Right forelimb (tissue), 1 donor: ENCODE data around the gene POMZP3.
"Not testable (repeated sequence)": the region's sequence is repeated elsewhere in the genome, so short reads cannot be mapped to it uniquely, and the experiment has no call there.

Experiments
- DNase-seq: peaks from one replicate; pipeline ENCODE4 v3.0.0-alpha.2; 2018

POMZP3 gene

DNA sequence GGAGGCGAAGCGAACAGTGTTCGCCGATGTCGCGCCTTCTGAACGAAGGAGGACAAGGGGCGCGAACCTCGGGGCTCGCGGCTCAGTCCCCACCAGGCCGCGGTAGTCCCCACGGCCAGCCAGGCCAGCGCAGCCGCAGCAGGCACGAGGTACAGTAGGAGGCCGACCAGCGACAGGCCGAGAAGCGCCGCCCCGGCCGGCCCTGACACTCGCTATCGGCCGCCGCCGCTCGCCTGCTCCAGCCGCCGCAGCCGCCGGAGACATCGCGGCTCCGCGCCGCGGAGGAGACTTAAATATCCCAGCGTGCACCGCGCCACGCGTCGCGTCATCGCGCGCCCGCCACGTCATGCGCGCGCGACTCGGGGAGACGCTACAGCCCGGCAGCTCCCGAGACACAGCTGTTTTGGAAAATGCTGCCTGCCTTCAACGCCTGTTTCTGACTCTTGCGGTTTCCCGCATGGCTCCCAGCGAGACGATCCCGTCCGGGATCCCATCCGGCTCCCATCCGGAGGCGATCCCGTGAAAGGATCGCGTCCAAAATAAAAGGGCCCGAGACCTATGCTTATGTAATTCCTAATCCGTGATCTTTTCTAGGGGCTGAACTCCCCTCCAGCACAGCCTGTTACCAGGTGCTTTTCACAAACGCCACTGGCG is at the start of gene POMZP3:
Gene POMZP3, minus strand, starts transcription at position 291 of the 654 bp plus-strand sequence. CDS start 1,215 bp downstream, outside the sequence.
- peak; percentile 74 for DNase-seq

DNA sequence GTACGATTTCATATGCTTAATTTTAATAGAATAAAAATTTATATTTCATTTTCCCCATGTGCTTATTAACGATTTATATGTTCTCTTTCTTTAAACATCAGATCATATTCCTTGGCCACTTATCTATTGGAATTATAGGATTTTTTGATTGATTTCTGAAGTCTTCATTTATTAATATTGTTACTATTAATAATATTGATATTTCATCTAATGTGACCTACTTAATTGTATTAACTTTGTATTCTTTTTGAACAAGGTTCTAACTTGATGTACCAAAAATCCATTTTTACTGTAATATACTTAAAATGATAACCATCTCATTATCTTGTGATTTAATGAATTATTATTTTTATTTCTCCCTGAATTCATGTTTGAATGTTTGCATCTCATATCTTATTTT is 48.7 kb upstream of the POMZP3 start:
- DNase-seq: not testable (repeated sequence)

DNA sequence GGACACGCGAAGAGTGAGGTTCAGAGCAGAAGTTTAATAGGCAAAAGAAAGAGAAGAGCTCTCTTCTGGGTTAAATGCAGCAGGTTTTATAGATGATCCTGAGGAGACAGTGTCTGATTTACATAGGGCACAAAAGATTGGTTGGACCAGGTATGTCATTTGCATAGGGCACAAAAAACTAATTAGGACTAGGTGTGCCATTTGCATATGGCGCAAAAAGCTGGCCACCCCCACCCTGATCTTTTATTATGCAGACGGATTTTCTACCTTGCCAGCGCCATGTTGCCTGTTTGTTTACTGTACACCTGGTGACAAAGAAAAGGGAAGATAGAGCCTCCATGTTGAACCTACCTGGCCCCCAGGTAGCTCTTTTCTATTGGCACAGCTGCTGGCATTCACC is 46.3 kb upstream of the POMZP3 start:
- DNase-seq: not testable (repeated sequence)

DNA sequence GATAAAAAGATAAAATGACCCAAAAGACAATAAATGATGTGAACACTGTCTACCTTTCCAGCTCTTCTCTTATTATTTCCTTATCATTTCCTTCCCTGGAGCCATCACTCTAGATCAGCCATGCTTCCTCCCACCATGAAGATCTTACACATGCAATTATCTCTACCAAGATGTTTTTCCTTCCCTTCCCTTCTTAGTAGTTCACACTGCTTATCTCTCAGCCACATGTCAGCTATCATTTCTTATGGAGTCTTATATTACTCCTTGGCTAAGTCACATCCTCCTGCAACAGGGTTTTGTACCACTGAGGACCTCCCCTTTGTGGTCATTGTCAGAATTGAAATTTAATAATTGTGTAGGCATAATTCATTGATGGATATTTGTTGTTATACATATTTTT is 32.1 kb upstream of the POMZP3 start:
- not testable (repeated sequence) for DNase-seq

DNA sequence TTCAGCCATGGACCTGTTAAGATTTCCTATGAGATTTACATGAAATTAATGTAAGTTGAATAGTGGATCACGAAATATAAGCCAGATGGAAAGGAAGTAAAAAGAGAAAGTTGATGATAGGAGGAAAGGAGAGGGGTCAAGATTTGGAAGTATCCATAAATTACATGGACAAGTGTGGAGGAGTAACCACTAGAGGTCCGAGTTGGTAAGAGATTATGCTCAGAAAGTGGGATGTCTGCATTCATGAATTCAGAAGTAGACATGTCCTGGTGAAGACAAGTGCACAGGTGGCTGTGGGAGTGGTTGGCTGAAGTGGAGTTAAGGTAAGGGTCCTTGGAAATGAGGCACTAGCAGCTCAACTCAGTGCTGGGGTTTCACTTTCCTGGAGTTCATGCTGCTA is 29.3 kb upstream of the POMZP3 start:
- not testable (repeated sequence) for DNase-seq

DNA sequence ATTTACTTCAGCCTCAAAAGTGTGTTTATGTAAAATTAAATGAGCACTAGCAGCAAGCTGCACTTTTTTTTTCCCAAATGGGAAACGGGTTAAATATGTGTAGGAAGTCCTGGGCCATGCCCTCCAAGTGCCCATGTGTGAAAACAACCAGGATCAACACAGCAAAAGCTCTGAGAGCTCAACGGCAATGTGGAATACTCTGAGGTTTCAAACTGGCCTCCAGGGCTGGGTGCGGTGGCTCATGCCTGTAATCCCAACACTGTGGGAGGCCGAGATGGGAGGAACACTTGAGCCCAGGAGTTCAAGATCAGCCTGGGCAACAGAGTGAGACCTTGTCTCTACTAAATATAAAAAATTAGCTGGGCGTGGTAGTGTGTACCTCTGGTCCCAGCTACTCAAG is 15.5 kb upstream of the POMZP3 start:
- not testable (repeated sequence) for DNase-seq

DNA sequence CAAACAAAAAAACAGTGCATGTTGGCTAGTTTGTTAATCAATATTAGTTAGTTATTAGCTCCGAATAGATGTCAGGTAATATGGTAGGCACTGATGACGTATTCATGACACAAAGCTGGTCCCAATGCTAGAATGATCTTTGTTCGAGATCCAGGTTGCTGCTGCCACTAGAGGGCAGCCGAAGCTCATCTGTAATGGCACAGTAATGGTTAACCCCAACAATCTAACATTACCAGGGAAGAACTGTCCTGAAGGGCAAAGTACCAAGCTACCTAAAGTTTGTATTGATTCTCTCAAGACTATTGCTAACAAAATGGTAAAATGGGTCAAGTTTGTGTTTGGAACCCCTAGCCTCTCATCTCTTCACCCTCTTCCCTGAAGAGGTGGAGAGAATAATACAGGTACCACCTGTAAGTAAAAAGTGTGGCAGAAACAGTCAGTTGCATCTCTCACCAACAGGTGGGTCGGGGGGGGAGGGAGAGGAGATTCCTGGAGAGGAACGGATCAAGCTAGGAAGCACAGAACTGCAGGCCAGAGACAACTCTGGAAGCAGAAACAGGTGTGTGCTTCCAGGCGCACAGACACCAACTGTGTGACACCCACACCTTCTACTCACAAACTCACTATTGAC is 10.1 kb upstream of the POMZP3 start:
- not testable (repeated sequence) for DNase-seq

DNA sequence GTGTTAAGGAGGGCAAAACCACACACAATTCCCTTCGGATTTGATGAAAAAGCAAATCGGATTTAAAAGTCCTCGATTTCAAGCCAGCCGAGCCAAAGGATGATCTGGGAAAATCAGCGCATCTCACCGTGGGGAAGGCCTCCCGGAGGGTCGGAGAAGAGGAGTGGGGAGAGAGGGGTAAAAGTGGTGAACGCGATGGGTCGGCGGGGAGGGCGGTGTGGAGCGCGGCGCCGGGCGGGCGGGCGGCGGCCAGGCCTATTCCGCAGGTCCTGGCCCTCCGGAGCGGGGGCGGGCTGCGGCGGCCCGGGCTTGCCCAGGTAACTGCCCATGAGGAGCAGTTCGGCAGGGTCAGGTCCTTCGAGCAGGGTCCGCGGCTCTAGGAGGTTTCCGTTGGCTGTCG is 498 bp downstream of the POMZP3 start:
- DNase-seq: peak; percentile 50

DNA sequence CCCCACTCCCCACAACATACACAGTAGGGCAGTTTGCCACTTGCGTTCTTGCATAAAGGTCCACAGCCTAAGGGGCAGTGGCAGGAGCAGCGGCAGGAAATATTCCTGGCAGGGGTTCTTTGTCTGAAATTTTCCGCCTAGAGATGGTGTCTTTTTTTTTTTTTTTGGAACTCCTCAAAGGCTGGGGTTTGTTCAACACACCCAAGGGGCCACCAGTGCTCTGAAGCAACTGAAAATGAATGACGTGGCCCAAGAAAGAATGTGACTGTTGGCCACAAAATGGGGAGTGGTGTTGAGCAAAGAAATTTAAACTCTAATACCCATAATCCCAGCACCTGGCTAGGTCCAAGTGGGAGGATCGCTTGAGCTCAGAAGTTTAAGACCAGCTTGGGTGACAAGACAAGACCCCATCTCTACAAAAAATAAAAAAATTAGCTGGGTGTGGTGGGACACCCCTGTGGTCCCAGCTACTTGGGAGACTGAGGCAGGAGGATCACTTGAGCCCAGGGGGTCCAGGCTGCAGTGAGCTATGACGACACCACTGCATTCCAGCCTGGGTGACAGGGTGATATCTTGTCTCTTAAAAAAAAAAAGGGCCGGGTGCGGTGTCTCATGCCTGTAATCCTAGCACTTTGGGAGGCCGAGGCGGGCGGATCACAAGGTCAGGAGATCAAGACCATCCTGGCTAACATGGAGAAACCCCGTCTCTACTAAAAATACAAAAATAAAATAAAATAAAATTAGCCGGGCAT is 7.5 kb downstream of the POMZP3 start:
- DNase-seq: not testable (repeated sequence)

DNA sequence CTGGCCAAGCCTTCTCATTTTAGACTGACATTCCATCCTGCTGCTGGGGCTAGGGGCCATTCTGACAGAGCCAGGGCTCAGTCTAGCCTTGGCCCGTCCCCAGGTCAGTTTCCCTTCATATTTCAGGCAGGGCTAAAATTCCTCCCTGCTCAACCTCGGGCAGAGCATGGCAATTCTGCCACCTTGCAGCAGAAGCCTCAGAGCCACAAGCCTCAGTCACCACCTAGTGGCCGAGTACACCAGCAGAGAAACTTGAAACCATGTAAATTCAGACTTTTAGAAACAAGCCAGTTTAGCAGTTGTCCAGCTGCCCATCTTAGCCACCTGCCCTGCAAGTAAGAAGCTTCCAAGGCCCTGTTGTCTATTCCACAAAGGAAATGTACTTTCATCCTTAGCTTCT is 13.3 kb downstream of the POMZP3 start:
- not testable (repeated sequence) for DNase-seq

DNA sequence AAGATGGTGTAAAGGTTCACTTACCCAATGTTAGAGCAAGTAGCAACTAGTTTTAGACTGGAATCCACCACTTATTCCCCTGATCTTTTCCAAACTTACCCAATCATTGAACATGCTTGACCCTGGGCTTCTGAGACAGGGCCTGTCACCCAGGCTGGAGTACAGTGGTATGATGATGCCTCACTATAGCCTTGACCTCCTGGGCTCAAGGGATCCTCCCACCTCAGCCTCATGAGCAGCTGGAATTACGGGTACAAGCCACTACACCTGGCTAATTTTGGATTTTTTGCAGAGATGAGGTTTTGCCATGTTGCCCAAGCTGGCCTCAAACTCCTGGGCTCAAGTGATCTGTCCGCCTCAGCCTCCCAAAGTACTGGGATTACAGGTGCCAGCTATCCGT is 14.8 kb downstream of the POMZP3 start:
- not testable (repeated sequence) for DNase-seq

DNA sequence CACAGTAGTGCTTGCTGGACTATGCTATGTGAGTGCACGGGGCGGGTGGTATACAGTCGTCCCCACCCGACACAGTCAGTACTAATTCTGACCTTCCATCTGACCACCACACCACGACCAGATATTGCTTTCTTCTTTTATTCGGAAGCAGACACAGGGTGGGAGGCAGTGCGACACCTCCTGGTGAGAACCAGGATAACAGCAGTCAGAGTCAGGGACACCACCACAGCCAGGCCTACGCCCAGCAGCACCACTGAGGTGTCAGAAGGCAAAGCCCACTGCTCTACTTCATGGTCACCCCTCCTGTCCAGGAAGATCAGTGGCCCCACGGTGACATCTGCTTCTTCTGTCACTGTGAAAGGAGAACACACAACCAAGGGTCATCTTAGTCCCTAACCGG is 17.2 kb downstream of the POMZP3 start:
- not testable (repeated sequence) for DNase-seq

DNA sequence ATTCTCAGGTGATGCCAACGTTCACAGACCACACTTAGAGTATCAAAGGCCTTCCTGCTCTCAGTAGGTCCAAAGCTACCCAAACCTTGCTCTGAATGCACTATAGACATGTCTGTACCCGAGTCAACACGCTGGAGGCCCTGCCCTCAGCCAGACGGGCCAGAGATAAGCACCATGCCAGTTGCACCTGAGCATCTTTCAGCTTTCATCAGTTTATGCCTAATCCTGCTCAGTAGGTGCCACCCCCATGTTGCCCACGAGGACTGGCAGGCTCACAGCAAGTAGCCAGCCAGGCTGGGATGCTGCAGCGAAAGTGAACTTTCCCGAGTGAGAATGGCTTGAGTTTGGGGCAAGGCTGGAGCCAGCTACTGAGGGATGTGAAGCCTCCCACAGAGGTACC is 18.6 kb downstream of the POMZP3 start:
- not testable (repeated sequence) for DNase-seq

DNA sequence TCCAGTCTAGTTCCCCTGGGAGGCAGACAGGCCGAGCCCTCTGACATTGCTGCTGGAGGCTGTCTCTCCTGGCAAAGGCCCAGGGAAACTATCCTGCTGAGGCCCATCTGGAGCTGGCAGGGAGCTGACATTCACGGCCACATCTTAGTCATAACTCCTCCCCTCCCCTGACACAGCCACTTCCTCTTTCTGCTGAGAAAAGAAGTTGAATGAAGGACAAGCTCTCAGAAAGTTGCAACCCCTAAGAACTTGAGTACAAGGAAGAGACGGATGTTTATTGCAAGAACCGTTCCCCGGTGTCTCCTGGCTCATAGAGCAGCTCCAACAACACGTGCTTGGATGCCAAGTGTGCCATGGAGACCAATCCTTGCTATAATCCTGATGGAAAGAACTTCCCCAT is 21.1 kb downstream of the POMZP3 start:
- DNase-seq: peak; percentile 59

DNA sequence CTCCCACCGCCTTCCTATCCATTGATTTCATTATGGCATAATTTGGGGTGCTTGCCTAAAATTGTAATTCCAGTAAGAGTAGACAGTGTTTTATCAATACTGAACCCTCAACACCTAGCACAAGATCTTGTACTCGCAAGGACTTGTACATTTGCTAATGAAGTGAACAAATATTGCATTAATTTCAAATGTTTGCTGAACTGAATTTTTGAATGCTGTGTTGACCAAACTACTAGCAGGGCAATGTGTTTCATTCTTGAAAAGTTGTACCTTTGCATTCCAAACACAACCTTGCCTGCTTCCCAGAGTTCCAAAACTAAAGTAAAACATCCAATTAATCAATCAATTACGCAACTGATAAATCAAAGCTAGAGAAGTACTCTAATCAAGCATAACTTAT is 26.4 kb downstream of the POMZP3 start:
- DNase-seq: not testable (repeated sequence)

DNA sequence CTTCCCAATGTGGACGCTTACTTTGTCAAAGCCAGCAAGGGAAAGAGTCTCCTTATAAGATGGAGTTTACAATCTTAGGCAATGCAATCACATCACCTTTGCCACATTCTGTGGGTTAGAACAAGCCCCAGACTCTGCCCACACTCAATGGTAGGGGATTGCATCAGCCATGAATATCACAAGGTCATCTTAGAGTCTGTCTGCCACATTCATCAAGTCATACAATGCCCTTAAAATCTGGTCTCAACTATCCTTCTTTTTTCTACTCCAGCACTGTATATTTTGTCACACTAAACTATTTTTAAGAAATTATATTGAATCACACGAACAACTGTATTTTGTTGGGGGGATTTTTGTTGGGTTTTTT is 27.0 kb downstream of the POMZP3 start:
- DNase-seq: not testable (repeated sequence)

DNA sequence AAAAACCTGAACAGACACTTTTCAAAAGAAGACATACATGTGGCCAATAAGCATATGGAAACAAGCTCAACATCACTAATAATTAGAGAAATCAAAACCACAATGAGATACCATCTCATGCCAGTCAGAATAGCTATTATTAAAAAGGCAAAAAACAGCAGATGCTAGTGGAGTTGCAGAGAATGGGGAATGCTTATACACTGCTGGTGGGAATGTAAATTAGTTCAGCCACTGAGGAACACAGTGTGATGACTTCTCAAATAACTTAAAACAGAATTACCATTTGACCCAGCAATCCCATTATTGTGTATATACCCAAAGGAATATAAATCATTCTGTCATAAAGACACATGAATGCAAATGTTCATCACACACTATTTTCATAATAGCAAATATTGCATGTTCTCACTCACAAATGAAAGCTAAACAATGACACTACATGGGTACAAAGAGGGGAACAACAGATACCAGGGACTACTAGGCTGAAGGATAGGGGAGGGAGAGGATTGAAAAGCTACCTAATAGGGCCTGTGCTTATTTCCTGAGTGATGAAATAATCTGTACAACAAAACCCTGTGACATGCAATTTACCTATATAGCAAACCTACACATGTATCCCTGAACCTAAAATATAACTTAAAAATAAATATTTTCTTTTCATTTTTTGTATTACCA is 28.4 kb downstream of the POMZP3 start:
- not testable (repeated sequence) for DNase-seq

DNA sequence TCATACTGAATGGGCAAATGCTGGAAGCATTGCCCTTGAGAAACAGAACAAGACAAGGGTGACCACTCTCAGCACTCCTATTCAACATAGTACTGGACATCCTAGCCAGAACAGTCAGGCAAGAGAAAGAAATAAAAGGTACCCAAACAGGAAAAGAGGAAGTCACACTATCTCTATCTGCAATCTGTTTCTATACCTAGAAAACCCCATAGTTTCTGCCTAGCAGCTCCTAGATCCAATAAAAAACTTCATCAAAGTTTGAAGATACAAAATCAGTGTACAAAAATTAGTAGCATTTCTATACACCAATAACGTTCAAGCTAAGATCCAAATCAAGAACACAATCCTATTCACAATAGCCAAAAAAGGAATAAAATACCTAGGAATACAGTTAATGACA is 29.8 kb downstream of the POMZP3 start:
- not testable (repeated sequence) for DNase-seq

DNA sequence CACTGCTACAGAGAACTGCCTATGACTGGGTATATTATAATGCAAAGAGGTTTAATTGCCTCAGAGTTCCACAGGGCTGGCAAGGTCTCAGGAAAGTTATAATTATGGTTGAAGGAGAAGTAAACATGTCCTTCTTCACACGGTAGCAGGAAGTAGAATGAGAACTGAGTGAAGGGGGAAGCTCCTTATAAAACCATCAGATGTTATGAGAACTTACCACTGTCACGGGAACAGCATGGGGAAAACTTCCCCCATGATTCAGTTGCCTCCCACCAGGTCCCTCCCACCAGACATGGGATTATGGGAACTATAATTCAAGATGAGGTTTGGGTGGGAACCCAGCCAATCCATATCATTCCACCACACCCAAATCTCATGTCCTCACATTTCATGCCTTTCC is 34.4 kb downstream of the POMZP3 start:
- DNase-seq: not testable (repeated sequence)

DNA sequence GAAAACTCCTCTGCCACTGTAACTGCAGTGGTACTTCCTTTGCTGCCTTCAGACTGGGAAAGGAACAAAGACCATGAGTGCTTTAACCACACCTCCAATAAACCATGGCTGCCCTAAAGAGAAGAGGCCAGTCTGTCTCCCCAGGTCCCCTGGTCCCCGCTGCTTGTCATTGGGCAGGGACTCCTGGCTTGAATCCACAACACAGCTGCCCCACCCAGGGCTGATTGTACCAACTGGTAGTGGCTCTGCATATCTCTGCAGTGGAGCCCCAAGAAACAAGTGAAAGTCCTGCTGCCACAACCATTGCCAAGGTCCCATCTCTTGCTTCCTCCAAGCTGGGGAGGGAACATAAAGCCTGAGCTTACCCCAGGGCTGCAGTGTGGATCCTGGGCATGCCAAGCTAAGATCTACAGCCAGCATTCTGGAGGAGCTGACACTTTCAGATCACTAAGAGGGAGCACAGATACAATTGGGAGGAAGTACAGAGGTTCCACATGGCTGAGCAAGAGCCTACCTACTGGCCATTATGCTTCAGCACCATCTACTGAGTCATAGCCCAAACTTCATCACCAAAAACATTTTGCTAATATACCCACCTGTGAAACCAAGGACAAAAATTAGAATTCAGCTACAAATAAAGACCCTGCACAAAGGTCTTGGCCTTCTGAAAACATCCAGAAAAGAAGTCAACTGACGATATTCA is 35.3 kb downstream of the POMZP3 start:
- DNase-seq: not testable (repeated sequence)

DNA sequence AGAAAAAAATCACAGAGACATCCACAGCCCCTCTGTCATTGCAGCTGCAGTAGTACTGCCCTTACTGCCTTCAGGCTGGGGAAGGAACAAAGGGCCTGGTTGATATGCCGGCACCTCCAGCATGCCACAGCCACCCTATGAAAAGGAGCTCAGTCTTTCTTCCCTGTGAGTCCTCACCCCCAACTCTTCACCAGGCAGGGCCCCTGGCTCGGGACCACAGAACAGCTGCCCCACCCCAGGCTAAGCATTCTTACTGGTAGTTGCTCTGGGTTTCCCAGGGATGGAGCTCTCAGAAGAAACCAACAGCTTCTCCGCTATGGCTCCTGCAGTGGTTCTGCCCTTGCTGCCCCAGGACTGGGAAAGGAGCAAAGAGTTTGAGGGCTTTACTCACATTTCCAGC is 36.0 kb downstream of the POMZP3 start:
- DNase-seq: not testable (repeated sequence)

DNA sequence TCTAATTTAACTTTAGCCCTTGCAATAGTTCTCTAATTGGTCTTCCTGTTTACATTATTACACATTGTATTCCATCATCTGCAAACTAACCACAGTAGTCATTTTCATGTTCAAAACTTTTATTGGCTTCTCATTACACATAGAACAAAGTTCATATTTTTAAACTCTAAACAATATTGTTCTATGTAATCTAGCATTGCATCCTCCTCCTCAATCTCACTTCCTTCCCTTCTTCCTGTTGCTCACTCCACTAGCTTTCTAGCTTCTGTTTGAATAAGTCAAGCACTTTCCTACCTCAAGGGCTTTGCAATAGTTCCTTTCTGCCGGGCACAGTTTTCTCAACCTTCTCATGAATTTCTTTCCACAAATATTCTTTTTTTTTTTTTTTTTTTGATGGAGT is 38.5 kb downstream of the POMZP3 start:
- DNase-seq: not testable (repeated sequence)
